HL-60 (cell line): Measurements from ENCODE around the gene MAP2.

Experiments used
- DNase-seq, 2 experiments: peaks; one replicate each; pipeline ENCODE4 v3.0.0-alpha.2; 2010 to 2020; ENCODE audit warnings: low read depth in 1 of 2, low spot score in 1 of 2
- H3K27ac ChIP-seq: fragments of 250-450 bp; sonication (Bioruptor Pico); replicated peaks from 2 replicates; pipeline ENCODE4 v1.5.1; 2020; ENCODE audit warnings: mild to moderate bottlenecking, moderate library complexity
- H3K27me3 ChIP-seq: fragments of 250-450 bp; sonication (Bioruptor Pico); 2 replicates; pipeline ENCODE4 v1.5.1; 2021; ENCODE audit warnings: mild to moderate bottlenecking, moderate library complexity; ENCODE audit not compliant: insufficient read depth, poor library complexity, severe bottlenecking
- H3K4me3 ChIP-seq: replicated peaks from 2 replicates; pipeline ENCODE4 v1.5.1; 2011; ENCODE audit warnings: mild to moderate bottlenecking, control low read depth, low read length; ENCODE audit not compliant: insufficient read depth
- CTCF ChIP-seq: IDR thresholded peaks from one replicate; pipeline ENCODE4 v1.5.1; 2011; ENCODE audit warnings: low read length, control low read depth, inconsistent platforms; ENCODE audit not compliant: insufficient read depth
- GABPA ChIP-seq: IDR thresholded peaks from 2 replicates; pipeline ENCODE4 v1.6.1; 2012; ENCODE audit warnings: low read depth
- POLR2AphosphoS5 ChIP-seq: IDR thresholded peaks from 2 replicates; pipeline ENCODE4 v1.6.1; 2012; ENCODE audit warnings: low read depth
- SPI1 ChIP-seq: IDR thresholded peaks from 2 replicates; pipeline ENCODE4 v1.6.1; 2012; ENCODE audit warnings: low read depth, mild to moderate bottlenecking, borderline replicate concordance
- TF ChIP-seq, protein P1 (sequence below): IDR thresholded peaks from 2 replicates; pipeline ENCODE4 v1.6.1; 2012; ENCODE audit warnings: low read depth; ENCODE audit not compliant: insufficient replicate concordance

Gene MAP2

DNA sequence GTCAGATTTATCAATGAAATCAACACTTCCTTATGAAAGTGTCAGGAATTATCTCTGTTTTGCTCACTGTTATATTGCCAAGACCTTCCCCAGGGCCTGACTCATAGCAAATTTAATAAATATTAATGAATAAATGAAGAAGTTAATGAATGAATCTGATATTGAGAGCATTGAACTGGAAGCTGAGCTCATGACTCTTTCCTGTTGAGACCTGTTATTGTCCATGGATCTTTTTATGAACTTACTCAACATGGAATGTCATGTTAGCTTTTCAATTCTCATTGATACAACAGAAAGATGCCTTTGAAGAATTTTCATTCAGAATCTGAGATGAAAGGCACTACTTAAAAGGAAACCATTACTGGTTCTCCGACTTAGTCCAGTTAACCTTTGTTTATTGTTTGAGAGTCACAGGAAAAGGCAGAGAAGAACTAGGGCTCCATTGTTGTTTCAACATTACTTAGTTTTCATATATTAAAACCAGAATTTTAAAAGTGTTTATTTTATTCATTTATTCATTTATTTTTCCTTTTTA lies 257.4 kb downstream of the MAP2 start:
- TF ChIP-seq SPI1 (no peak), CTCF (no peak), POLR2AphosphoS5 (no peak), GABPA (no peak)
- TF ChIP-seq, protein P1, sequence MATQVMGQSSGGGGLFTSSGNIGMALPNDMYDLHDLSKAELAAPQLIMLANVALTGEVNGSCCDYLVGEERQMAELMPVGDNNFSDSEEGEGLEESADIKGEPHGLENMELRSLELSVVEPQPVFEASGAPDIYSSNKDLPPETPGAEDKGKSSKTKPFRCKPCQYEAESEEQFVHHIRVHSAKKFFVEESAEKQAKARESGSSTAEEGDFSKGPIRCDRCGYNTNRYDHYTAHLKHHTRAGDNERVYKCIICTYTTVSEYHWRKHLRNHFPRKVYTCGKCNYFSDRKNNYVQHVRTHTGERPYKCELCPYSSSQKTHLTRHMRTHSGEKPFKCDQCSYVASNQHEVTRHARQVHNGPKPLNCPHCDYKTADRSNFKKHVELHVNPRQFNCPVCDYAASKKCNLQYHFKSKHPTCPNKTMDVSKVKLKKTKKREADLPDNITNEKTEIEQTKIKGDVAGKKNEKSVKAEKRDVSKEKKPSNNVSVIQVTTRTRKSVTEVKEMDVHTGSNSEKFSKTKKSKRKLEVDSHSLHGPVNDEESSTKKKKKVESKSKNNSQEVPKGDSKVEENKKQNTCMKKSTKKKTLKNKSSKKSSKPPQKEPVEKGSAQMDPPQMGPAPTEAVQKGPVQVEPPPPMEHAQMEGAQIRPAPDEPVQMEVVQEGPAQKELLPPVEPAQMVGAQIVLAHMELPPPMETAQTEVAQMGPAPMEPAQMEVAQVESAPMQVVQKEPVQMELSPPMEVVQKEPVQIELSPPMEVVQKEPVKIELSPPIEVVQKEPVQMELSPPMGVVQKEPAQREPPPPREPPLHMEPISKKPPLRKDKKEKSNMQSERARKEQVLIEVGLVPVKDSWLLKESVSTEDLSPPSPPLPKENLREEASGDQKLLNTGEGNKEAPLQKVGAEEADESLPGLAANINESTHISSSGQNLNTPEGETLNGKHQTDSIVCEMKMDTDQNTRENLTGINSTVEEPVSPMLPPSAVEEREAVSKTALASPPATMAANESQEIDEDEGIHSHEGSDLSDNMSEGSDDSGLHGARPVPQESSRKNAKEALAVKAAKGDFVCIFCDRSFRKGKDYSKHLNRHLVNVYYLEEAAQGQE = no peak
- DNase-seq = no peak
- Histone ChIP-seq H3K27me3 (no peaks in the 10 kb centered on the region), H3K27ac (no peak overlapping the region), H3K4me3 (no peak overlapping the region)

DNA sequence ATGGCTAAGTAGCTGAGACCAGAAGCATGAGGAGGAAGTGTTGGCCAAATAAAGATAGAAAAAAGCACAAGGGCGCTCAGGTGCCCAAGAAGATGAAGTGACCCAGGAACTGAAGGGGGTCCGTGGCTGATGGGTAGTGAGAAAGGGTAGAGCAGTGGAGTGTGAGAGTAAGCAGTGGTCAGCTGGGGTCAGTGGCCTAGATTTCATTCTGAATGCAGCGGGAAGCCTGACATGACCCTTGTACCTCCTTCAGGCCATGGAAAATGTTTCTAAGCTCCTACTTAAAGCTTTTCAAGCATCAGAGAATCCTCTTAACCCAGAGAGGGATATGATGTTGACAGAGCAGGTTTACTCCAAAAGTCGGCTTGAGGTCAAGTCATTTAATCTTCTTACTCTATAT lies 258.8 kb downstream of the MAP2 start:
- DNase-seq = no peak
- Histone ChIP-seq H3K4me3 (no peak overlapping the region), H3K27ac (no peak overlapping the region), H3K27me3 (no peaks in the 10 kb centered on the region)
- TF ChIP-seq CTCF (no peak), POLR2AphosphoS5 (no peak), GABPA (no peak), SPI1 (no peak)
- TF ChIP-seq, protein P1 = no peak

DNA sequence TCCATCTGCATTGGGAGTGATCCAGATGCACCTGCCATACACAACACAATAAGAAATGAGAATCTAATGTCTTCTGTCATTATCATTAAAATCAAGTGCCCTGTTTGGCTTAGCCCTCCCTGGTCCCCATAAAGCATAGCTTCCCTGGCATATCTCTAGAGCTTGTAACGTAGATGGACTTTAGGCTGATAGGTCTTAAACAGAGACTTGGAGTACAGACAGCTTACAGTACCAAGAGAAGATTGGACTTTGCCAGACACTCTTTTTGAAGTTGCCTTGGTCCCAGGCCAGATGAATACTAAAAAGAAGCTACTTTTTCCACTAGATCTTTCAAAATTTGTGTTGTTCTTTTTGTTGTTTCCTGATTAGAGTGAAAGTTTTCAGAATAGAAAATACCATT lies 261.5 kb downstream of the MAP2 start:
- no peak for DNase-seq

More for the DNA sequence above, 261.5 kb downstream of the MAP2 start:
- H3K27me3 ChIP-seq = no peaks in the 10 kb centered on the region
- H3K27ac ChIP-seq = no peak overlapping the region
- no peak for TF ChIP-seq SPI1
- TF ChIP-seq POLR2AphosphoS5 = no peak
- no peak for TF ChIP-seq CTCF
- TF ChIP-seq GABPA = no peak
- TF ChIP-seq, protein P1 = no peak
- H3K4me3 ChIP-seq = no peak overlapping the region
